Measurements from ENCODE around the gene RUSF1.

DNA sequence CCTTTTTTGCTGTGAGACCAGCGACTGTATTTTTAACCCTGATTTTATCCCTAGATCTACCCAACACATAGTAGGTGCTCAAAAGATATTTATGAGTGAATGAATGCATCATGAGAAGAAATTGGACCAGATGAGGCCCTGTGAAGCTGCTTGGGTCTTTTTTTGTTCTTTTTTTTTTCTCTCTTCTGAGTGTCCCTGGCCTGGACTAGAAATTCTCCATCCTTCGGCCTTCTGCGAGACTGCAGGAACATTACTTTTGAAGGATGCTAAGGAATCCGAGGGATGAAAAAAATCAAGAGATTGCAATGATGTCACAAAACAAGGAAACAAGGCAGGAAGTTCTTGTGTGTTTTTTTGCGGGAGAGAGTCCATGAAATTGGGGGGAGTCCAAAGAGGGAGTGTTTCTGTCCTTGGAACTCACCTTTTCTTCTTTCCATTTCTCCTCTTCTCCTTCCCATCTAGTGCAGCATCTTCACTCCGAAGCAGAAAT lies 560 bp upstream of the RUSF1 start:
- TF ChIP-seq, protein P1, sequence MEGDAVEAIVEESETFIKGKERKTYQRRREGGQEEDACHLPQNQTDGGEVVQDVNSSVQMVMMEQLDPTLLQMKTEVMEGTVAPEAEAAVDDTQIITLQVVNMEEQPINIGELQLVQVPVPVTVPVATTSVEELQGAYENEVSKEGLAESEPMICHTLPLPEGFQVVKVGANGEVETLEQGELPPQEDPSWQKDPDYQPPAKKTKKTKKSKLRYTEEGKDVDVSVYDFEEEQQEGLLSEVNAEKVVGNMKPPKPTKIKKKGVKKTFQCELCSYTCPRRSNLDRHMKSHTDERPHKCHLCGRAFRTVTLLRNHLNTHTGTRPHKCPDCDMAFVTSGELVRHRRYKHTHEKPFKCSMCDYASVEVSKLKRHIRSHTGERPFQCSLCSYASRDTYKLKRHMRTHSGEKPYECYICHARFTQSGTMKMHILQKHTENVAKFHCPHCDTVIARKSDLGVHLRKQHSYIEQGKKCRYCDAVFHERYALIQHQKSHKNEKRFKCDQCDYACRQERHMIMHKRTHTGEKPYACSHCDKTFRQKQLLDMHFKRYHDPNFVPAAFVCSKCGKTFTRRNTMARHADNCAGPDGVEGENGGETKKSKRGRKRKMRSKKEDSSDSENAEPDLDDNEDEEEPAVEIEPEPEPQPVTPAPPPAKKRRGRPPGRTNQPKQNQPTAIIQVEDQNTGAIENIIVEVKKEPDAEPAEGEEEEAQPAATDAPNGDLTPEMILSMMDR (conservative IDR thresholded peaks at IDR 0.05 in 1 of 2, IDR thresholded peaks at IDR 0.05 in 1 of 2; ENCODE audit: low read depth in 1 of 2, low read length in 2 of 2): no peak
- no peak for TF ChIP-seq EZH2 (IDR thresholded peaks at IDR 0.05; ENCODE audit: low read length, missing control alignments)
